HEK293 (cell line): ENCODE data around the gene IQCE.

Source experiments
- HOXC10 ChIP-seq: sonication (generic); formaldehyde crosslinking; IDR thresholded peaks from 2 replicates; pipeline ENCODE4 v1.8.1; 2023; ENCODE audit warnings: mild to moderate bottlenecking, missing genetic modification reagents
- TSHZ1 ChIP-seq: fragments of 450-650 bp; formaldehyde crosslinking; IDR thresholded peaks from 2 replicates; pipeline ENCODE4 v1.5.1; 2016; ENCODE audit warnings: missing biosample characterization, missing genetic modification characterization, borderline replicate concordance
- ZBTB11 ChIP-seq: fragments of 450-650 bp; formaldehyde crosslinking; conservative IDR thresholded peaks from 2 replicates; pipeline ENCODE4 v1.5.1; 2016; ENCODE audit warnings: low read depth, missing biosample characterization, missing genetic modification characterization
- ZBTB17 ChIP-seq: fragments of 450-650 bp; formaldehyde crosslinking; IDR thresholded peaks from 2 replicates; pipeline ENCODE4 v1.5.1; 2016; ENCODE audit warnings: missing biosample characterization, missing genetic modification characterization
- ZFHX2 ChIP-seq: fragments of 450-650 bp; formaldehyde crosslinking; conservative IDR thresholded peaks from 2 replicates; pipeline ENCODE4 v1.5.1; 2016; ENCODE audit warnings: missing biosample characterization, missing genetic modification characterization
- ZNF121 ChIP-seq: fragments of 450-650 bp; formaldehyde crosslinking; IDR thresholded peaks from 2 replicates; pipeline ENCODE4 v1.5.1; 2016; ENCODE audit warnings: missing biosample characterization, missing genetic modification characterization
- ZNF146 ChIP-seq: fragments of 450-650 bp; formaldehyde crosslinking; IDR thresholded peaks from 2 replicates; pipeline ENCODE4 v1.5.1; 2016; ENCODE audit warnings: missing biosample characterization, missing genetic modification characterization
- ZNF280D ChIP-seq: fragments of 450-650 bp; formaldehyde crosslinking; IDR thresholded peaks from 2 replicates; pipeline ENCODE4 v1.5.1; 2016; ENCODE audit warnings: missing biosample characterization, missing genetic modification characterization
- ZNF510 ChIP-seq: fragments of 450-650 bp; formaldehyde crosslinking; IDR thresholded peaks from 2 replicates; pipeline ENCODE4 v1.5.1; 2018; ENCODE audit warnings: mild to moderate bottlenecking, missing genetic modification characterization, missing biosample characterization; ENCODE audit not compliant: insufficient replicate concordance
- ZNF518A ChIP-seq: fragments of 450-650 bp; formaldehyde crosslinking; conservative IDR thresholded peaks from 2 replicates; pipeline ENCODE4 v1.5.1; 2016; ENCODE audit warnings: low read depth, missing biosample characterization, missing genetic modification characterization
- ZNF544 ChIP-seq: fragments of 450-650 bp; formaldehyde crosslinking; IDR thresholded peaks from 2 replicates; pipeline ENCODE4 v1.5.0; 2017; ENCODE audit warnings: missing biosample characterization, missing genetic modification characterization
- ZNF560 ChIP-seq: fragments of 450-650 bp; formaldehyde crosslinking; IDR thresholded peaks from 2 replicates; pipeline ENCODE4 v1.5.1; 2017; ENCODE audit warnings: missing biosample characterization, missing genetic modification characterization, borderline replicate concordance
- ZNF596 ChIP-seq: fragments of 450-650 bp; IDR thresholded peaks from 2 replicates; pipeline ENCODE4 v1.5.0; 2018; ENCODE audit warnings: missing biosample characterization, mild to moderate bottlenecking, missing genetic modification characterization, moderate library complexity
- ZNF692 ChIP-seq: fragments of 450-650 bp; formaldehyde crosslinking; IDR thresholded peaks from 2 replicates; pipeline ENCODE4 v1.5.1; 2016; ENCODE audit warnings: missing biosample characterization, missing genetic modification characterization
- TF ChIP-seq, protein P1 (sequence below): fragments of 450-650 bp; formaldehyde crosslinking; IDR thresholded peaks from 2 replicates; pipeline ENCODE4 v1.5.1; 2017; ENCODE audit warnings: missing biosample characterization, missing genetic modification characterization
- TF ChIP-seq, protein P2 (sequence below): fragments of 450-650 bp; formaldehyde crosslinking; optimal IDR thresholded peaks from 2 replicates; pipeline ENCODE3; 2016; ENCODE audit warnings: missing biosample characterization, mild to moderate bottlenecking, missing genetic modification characterization
- TF ChIP-seq, protein P3 (sequence below): fragments of 450-650 bp; formaldehyde crosslinking; IDR thresholded peaks from 2 replicates; pipeline ENCODE4 v1.5.1; 2017; ENCODE audit warnings: missing biosample characterization, missing genetic modification characterization

Gene IQCE

GRCh38 chr7:2558629-2559282, at the start of gene IQCE (continued):
- TF ChIP-seq ZBTB17 (peak; percentile 87), ZNF692 (tag by site-specific recombination) (no peak), ZNF596 (no peak), ZNF510 (tag by site-specific recombination) (no peak), ZNF518A (tag by site-specific recombination) (no peak), ZNF544 (tag by site-specific recombination) (no peak), ZNF280D (tag by site-specific recombination) (no peak), HOXC10 (CRISPR knock-in tag) (no peak), ZNF146 (no peak), ZNF560 (tag by site-specific recombination) (no peak), ZNF121 (tag by site-specific recombination) (peak; percentile 100), ZBTB11 (tag by site-specific recombination) (no peak), TSHZ1 (tag by site-specific recombination) (no peak), ZFHX2 (tag by site-specific recombination) (peak; percentile 34; the same call in 1 of the 2 replicates)
- TF ChIP-seq, protein P1, sequence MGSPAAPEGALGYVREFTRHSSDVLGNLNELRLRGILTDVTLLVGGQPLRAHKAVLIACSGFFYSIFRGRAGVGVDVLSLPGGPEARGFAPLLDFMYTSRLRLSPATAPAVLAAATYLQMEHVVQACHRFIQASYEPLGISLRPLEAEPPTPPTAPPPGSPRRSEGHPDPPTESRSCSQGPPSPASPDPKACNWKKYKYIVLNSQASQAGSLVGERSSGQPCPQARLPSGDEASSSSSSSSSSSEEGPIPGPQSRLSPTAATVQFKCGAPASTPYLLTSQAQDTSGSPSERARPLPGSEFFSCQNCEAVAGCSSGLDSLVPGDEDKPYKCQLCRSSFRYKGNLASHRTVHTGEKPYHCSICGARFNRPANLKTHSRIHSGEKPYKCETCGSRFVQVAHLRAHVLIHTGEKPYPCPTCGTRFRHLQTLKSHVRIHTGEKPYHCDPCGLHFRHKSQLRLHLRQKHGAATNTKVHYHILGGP (tag by site-specific recombination): no peak
- TF ChIP-seq, protein P2, sequence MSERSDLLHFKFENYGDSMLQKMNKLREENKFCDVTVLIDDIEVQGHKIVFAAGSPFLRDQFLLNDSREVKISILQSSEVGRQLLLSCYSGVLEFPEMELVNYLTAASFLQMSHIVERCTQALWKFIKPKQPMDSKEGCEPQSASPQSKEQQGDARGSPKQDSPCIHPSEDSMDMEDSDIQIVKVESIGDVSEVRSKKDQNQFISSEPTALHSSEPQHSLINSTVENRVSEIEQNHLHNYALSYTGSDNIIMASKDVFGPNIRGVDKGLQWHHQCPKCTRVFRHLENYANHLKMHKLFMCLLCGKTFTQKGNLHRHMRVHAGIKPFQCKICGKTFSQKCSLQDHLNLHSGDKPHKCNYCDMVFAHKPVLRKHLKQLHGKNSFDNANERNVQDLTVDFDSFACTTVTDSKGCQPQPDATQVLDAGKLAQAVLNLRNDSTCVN (tag by site-specific recombination): peak; percentile 69
- TF ChIP-seq, protein P3, sequence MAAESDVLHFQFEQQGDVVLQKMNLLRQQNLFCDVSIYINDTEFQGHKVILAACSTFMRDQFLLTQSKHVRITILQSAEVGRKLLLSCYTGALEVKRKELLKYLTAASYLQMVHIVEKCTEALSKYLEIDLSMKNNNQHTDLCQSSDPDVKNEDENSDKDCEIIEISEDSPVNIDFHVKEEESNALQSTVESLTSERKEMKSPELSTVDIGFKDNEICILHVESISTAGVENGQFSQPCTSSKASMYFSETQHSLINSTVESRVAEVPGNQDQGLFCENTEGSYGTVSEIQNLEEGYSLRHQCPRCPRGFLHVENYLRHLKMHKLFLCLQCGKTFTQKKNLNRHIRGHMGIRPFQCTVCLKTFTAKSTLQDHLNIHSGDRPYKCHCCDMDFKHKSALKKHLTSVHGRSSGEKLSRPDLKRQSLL (tag by site-specific recombination): no peak
